B cell (primary cell): Measurements from ENCODE around the gene BCL11A.

Experiments used
- EZH2 ChIP-seq: IDR thresholded peaks from 2 replicates; pipeline ENCODE4 v1.6.1; 2012; ENCODE audit warnings: borderline replicate concordance, low read depth, mild to moderate bottlenecking, moderate library complexity, low read length; ENCODE audit not compliant: insufficient read depth, poor library complexity, severe bottlenecking
- TF ChIP-seq, protein P1 (sequence below): fragments of 200-600 bp; IDR thresholded peaks from one replicate; pipeline ENCODE4 v1.8.0; 2022; ENCODE audit warnings: antibody characterized with exemption, mild to moderate bottlenecking

DNA sequence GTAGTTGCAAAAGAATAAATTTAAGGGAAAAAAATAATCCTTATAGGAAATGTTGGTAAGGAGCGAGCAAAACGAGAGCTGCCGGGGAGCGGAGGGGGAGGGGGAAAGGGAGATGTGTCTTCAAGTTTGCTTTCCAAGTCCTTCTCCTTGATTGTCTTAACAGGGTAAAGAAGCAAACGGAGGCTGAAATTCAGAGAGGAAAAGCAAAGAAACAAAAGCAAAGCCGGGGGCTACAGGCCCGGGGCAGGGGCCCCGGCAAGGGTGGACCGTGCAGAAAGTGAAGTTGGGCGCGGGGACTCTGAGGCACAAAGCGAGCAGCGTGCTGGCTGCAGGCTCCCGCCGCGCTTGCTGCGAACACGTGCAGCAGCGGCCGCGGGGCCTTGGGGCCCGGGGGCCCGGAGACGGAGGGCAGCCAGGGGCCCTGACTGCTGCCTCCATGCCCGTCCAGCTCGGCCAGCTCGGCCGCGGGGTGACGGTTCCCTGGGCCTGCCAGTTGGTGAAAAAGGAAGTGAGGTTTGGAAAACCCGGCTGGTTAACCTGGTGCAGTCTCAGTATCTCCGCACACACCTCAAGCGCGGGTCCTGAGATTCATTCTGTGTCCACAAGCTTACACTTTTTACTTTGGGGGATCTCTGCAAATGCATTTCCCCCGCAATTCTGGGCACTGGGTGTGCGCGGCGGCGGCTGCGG, 4.1 kb downstream of the BCL11A start:
- TF ChIP-seq, protein P1, sequence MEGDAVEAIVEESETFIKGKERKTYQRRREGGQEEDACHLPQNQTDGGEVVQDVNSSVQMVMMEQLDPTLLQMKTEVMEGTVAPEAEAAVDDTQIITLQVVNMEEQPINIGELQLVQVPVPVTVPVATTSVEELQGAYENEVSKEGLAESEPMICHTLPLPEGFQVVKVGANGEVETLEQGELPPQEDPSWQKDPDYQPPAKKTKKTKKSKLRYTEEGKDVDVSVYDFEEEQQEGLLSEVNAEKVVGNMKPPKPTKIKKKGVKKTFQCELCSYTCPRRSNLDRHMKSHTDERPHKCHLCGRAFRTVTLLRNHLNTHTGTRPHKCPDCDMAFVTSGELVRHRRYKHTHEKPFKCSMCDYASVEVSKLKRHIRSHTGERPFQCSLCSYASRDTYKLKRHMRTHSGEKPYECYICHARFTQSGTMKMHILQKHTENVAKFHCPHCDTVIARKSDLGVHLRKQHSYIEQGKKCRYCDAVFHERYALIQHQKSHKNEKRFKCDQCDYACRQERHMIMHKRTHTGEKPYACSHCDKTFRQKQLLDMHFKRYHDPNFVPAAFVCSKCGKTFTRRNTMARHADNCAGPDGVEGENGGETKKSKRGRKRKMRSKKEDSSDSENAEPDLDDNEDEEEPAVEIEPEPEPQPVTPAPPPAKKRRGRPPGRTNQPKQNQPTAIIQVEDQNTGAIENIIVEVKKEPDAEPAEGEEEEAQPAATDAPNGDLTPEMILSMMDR, result no peak
- no peak for TF ChIP-seq EZH2
